ENCODE results near the gene ERBB3. TPM values are rescaled to one million over a fixed set of nuclear protein-coding genes. Genes with fewer than 3 reads are reported as not detected.

ERBB3 gene
- total RNA-seq, 2 donors from 2014 or later: 77.3 to 117 TPM

DNA sequence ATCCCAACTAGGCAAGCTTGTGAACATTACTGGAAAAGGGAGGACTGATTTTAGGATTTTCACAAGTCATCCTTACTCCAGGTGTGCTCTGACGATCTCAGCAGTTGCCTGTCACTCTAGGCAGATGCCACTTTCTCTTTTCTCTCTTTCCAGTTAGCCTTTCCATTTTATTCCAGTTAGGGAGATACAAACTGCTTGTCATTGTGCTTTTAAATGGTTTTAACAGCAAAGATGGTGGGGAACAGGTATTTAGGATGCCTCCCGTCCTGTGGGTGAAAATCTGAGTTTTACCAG is 25.6 kb downstream of the ERBB3 start:
- Histone ChIP-seq H3K27ac (peak overlapping the region in 1 of 2 donors; percentile 88), H3K27me3 (replicated peaks; ENCODE audit: insufficient read depth) (no peaks in the 10 kb centered on the region), H3K36me3 (peaks cover 3 to 18% of the 10 kb centered on the region in 2 donors), H3K9me3 (no peaks in the 10 kb centered on the region), H3K4me3 (peak overlapping the region; percentile 80), H3K4me1 (replicated peaks) (peaks cover 10% of the 10 kb centered on the region)
- intact Hi-C loops (cut with DNase I): loop anchor here (10.0 kb wide), 2 partner anchors 111 to 371 kb away; partner anchors contain the start of gene SUOX
- no peak for DNase-seq (ENCODE audit: low spot score)
- 24% methylated on average over 2 of the region's 2 CpGs for WGBS
- TF ChIP-seq POLR2A (IDR thresholded peaks at IDR 0.05) (no peak), POLR2AphosphoS5 (IDR thresholded peaks at IDR 0.05) (no peak)
- TF ChIP-seq, protein P1, sequence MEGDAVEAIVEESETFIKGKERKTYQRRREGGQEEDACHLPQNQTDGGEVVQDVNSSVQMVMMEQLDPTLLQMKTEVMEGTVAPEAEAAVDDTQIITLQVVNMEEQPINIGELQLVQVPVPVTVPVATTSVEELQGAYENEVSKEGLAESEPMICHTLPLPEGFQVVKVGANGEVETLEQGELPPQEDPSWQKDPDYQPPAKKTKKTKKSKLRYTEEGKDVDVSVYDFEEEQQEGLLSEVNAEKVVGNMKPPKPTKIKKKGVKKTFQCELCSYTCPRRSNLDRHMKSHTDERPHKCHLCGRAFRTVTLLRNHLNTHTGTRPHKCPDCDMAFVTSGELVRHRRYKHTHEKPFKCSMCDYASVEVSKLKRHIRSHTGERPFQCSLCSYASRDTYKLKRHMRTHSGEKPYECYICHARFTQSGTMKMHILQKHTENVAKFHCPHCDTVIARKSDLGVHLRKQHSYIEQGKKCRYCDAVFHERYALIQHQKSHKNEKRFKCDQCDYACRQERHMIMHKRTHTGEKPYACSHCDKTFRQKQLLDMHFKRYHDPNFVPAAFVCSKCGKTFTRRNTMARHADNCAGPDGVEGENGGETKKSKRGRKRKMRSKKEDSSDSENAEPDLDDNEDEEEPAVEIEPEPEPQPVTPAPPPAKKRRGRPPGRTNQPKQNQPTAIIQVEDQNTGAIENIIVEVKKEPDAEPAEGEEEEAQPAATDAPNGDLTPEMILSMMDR (IDR thresholded peaks at IDR 0.05): no peak

DNA sequence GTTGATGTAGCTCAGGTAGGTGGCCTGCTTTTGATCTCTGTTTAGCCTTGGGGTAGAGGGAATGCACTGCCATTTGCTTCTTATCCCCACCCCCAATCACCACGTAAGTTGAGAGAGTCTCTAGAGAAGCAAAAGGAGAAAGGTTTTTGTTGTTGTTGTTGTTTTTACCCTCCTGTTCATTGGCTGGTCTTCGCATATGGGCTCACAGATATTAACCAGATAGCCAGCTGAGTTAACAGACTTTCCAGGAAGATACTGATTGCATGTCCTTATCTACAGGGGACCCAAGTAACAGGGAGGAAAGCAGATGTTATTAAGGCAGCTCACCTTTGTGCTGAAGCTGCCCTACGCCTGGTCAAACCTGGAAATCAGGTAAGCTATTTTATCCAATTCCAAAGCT is 27.3 kb downstream of the ERBB3 start:
- intact Hi-C loops (cut with DNase I): loop anchor here (10.0 kb wide), 2 partner anchors 112 to 372 kb away; partner anchors contain the start of gene SUOX
- Histone ChIP-seq H3K27me3 (replicated peaks; ENCODE audit: insufficient read depth) (no peaks in the 10 kb centered on the region), H3K36me3 (peaks cover 16 to 27% of the 10 kb centered on the region in 2 donors), H3K4me3 (no peak overlapping the region), H3K4me1 (replicated peaks) (peaks cover 10% of the 10 kb centered on the region), H3K27ac (no peak overlapping the region), H3K9me3 (no peaks in the 10 kb centered on the region)
- DNase-seq (ENCODE audit: low spot score): no peak
- TF ChIP-seq, protein P1 (IDR thresholded peaks at IDR 0.05): no peak
- TF ChIP-seq POLR2AphosphoS5 (IDR thresholded peaks at IDR 0.05) (no peak), POLR2A (IDR thresholded peaks at IDR 0.05) (no peak)
- WGBS: 95% methylated on average over 3 of the region's 3 CpGs

- WGBS: 79% methylated on average over 5 of the region's 5 CpGs
- peaks cover 4% of the 10 kb centered on the region for H3K4me1 ChIP-seq (replicated peaks)
- H3K36me3 ChIP-seq: peaks cover 19 to 27% of the 10 kb centered on the region in 2 donors
- no peak overlapping the region for H3K4me3 ChIP-seq
- H3K9me3 ChIP-seq: no peaks in the 10 kb centered on the region
- no peak overlapping the region for H3K27ac ChIP-seq
- TF ChIP-seq, protein P1 (IDR thresholded peaks at IDR 0.05): no peak
- TF ChIP-seq POLR2A (IDR thresholded peaks at IDR 0.05) (no peak), POLR2AphosphoS5 (IDR thresholded peaks at IDR 0.05) (no peak)
- intact Hi-C loops (cut with DNase I): no loop called here
- DNase-seq (ENCODE audit: low spot score): no peak
- H3K27me3 ChIP-seq (replicated peaks; ENCODE audit: insufficient read depth): no peaks in the 10 kb centered on the region
These were observed 30.6 kb downstream of the ERBB3 start for GRCh38 chr12:56110571-56110970.

DNA sequence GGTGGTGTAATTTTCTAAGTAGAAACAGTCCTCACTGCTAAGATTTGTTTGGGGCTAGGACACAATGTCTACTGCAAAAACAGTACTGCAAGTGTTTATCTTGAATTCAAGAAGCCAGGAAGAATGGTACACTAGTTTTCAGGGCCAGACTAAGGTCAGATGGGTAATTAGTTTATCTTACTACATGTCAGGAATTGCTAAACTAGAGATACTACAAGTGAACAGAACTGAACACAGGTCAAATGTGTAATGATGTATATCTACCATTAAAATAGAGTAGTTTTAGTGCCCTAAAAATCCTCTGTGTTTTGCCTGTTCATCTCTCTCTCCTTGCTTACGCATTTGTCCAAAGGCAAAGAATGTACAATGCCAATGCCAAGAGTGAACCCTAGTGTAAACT is 34.1 kb downstream of the ERBB3 start:
- Histone ChIP-seq H3K36me3 (peaks cover 16 to 17% of the 10 kb centered on the region in 2 donors), H3K4me3 (no peak overlapping the region), H3K4me1 (replicated peaks) (peaks cover 3% of the 10 kb centered on the region), H3K27me3 (replicated peaks; ENCODE audit: insufficient read depth) (no peaks in the 10 kb centered on the region), H3K27ac (no peak overlapping the region), H3K9me3 (no peaks in the 10 kb centered on the region)
- no peak for DNase-seq (ENCODE audit: low spot score)
- intact Hi-C loops (cut with DNase I): no loop called here
- TF ChIP-seq POLR2AphosphoS5 (IDR thresholded peaks at IDR 0.05) (no peak), POLR2A (IDR thresholded peaks at IDR 0.05) (no peak)
- TF ChIP-seq, protein P1 (IDR thresholded peaks at IDR 0.05): no peak
- 89% methylated on average over 1 of the region's 1 CpG for WGBS

- Histone ChIP-seq H3K4me3 (peak overlapping the region; percentile 61), H3K9me3 (no peaks in the 10 kb centered on the region), H3K27me3 (replicated peaks; ENCODE audit: insufficient read depth) (no peaks in the 10 kb centered on the region), H3K27ac (peak overlapping the region; percentile 93 to 97), H3K4me1 (replicated peaks) (peaks cover 8% of the 10 kb centered on the region), H3K36me3 (peaks cover 9 to 16% of the 10 kb centered on the region in 2 donors)
- intact Hi-C loops (cut with DNase I): loop anchor here (5.0 kb wide), 1 partner anchor 42 kb away; the partner anchor contains the start of gene MYL6
- 36% methylated on average over 10 of the region's 10 CpGs for WGBS
- TF ChIP-seq POLR2AphosphoS5 (IDR thresholded peaks at IDR 0.05) (no peak), POLR2A (IDR thresholded peaks at IDR 0.05) (no peak)
- TF ChIP-seq, protein P1 (IDR thresholded peaks at IDR 0.05): no peak
- DNase-seq (ENCODE audit: low spot score): no peak
These were observed 35.4 kb downstream of the ERBB3 start for GRCh38 chr12:56115329-56115728.
